Metanephros (tissue), 2 donors: ENCODE measurements around the gene RUNDC1. TPM values are rescaled to one million over a fixed set of nuclear protein-coding genes. Genes with fewer than 3 reads are reported as not detected.

Experiments
- small RNA-seq: library from RNA; depleted of rRNA; stranded (forward); fragments of <200 nt; gene quantifications from one replicate; pipeline ENCODE3, GENCODE V24; 2014; ENCODE audit warnings: low replicate concordance
- total RNA-seq: library from RNA; depleted of rRNA; stranded (reverse); fragments of >200 nt; gene quantifications from one replicate; pipeline ENCODE4 v1.2.3, GENCODE V29; 2014

The RUNDC1 gene
- total RNA-seq = 11.7 TPM

DNA sequence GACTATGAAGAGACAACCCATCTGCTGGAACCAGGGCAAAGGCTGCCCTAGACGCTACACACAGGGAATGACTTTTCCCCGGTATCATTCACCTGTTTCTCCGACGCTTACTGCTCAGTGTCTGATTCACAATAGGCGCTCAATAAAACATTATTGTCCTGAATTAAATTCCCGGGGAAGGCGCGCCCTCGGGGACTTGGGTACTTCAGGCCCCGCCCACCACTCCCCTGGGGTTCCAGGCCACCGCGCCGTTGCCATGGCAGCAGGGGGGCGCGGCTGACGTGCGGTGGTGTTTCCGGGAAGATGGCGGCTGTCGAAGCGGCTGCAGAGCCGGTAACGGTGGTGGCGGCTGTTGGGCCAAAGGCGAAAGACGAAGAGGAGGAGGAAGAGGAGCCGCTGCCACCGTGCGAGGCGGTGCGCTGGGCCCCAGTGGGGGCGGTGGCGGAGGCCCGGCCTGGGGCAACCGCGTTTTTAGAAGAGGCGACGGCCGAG is at the start of gene RUNDC1:
RUNDC1 (plus strand) TSS at position 292 of the 492 bp plus-strand sequence; CDS start at position 304, 12 bp downstream.

DNA sequence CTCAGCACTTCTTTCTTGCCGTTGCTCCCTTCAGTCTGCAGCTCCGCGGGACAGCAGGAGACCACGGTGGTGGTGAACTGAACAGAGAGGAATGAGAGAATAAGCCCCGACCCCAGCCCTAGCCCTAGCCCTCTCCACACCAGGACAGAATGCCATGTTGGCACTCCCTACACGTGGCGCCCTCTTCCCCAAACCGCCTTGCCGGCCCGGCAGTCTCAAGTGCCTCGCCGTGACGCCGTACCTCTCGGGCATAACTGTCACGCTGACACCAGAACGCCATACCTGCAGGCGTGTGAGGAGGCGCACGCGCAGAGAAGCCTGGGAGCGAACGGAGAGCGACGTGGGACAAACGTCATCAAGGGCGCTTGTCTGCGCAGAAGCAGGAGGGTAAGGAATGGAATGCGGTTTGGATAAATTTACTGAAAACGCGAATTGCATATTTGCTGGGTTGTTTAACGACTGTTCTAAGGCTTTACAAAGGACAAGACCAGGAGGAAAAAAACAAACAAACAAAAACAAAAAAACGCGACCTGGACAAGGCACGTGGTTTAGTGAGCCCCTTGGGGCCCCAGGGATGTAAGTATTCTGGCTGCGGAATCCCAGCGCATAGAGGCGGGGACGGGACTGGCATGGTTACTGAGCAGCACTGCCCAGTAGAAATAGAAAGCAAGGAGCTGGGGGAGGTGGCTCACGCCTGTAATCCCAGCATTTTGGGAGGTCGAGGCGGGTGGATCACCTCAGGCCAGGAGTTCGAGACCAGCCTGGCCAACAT is 16.0 kb upstream of the RUNDC1 start, which contains the start of gene AARSD1:
AARSD1 (minus strand) TSS at position 294 of the 772 bp plus-strand sequence; CDS start at position 280, 14 bp downstream.

DNA sequence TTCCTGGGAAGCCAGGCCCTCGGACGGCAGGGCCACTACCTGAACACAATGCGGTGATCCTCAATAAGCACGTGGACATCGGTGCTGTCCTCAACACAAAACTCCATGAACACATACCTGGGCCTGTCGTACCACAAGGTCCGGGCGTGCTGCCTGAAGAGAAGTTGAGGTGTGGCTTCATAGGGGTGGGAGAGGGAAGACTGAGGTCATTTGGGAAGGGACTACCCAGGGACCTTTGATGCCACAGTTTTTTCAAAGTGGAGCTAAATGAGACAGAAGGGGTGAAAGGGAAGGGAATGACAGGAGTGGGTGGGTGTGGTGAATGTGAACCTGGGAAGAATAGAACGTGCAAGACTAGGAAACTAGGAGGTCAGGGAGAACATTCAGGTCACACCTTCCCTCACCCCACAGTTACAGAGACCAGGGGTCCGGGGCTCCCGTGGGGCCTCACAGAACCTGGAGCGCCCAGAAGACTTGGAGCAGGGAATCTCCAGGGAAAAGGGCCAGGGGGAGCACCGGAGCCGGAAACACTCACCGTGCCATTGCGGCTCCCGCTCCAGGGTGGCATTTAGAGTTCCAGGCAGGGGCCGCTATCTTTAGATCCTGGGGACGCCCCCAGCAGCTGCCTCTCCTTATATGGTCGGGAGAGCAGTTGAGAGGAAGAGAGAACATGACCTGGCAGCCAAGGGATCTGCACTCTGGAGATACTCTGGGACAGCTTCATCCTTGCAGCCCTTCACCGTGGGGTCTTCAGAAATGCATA is 673 bp upstream of the RUNDC1 start, which contains the start of gene PTGES3L:
PTGES3L (minus strand) TSS at position 570 of the 763 bp plus-strand sequence; CDS start at position 543, 27 bp downstream.

DNA sequence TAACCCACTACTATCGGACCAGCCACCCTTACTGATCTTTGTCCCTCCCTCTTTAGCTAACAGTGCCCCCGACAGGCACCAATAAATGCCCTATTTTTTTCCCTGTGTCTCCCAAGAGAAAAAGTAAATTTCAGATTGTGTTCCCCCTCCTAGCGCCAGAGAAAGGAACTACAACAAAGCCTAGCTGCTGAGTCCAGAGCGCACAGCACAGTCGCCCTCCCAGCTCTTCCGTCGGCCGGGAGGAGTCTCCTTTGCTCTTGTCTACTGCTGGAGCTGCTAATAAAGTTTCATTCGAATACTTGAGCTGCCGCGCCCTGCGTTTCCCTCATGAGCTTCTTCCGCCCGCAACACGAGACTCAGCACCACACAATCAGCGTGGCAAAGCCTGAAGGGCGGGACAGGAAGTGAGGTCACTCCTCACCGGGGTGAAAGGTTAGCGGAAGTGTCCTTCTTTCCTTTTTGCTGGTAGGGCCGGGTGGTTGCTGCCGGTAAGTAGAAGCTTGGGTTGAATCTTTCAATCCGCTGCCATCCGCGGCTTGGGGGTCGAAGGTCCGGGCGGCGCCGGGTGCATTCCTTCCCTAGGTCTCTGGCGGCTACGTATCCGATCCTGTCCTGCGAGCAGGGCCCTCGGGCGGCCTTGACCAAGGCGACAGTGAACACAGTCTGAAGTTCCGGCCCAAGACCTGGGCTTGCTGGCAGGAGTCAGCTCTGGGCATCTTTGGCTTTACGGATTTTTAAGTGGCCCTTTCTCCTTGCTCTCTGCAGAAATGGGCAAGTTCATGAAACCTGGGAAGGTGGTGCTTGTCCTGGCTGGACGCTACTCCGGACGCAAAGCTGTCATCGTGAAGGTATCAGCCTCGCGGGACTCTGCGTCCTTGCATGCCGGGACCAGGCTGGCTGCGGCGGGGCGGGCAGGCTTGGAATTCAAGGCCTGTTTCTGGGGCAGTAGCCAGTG is 17.9 kb downstream of the RUNDC1 start, which contains the start of gene RPL27:
RPL27 (plus strand) TSS at position 436 of the 955 bp plus-strand sequence; CDS start at position 768, 332 bp downstream.

DNA sequence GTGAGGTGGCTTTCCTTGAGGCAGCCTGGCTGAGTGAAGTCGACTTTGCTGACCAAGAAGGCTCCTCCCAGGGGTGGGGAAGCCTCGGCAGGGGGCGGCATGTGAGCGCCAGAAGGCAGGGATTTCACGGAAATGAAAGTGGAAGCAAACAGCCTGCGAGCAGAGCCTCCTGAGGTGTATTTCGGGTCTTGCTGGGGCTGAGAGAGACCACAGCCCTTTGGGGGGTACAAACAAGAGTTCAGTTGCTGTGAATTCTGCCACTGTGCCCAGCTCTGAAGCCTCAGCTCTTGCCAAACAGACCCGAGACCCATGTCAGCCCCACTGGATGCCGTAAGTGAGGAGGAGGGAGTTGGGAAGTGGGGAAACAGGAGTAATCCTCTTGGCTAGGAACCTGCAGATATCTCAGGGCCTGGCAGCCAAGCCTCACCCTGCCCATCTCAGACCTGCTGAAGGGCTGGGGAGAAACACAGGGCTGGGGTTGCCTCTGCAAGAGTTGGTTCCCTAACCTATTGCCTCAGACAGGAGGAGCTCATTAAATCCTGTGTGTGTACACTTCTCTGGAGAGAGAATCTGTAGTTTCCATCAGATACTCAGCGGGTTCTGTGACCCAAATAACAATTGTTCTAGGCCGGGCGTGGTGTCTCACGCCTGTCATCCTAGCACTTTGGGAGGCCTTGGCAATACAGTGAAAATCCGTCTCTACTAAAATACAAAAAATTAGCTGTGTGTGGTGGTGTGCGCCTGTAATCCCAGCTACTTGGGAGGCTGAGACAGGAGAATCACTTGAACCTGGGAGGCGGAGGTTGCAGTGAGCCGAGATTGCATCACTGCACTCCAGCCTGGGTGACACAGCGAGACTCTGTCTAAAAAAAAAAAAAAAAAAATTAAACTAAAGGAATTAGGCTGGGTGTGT is 26.5 kb downstream of the RUNDC1 start, which contains the start of gene IFI35:
IFI35 (plus strand) TSS at position 146 of the 913 bp plus-strand sequence; CDS start at position 310, 164 bp downstream.

DNA sequence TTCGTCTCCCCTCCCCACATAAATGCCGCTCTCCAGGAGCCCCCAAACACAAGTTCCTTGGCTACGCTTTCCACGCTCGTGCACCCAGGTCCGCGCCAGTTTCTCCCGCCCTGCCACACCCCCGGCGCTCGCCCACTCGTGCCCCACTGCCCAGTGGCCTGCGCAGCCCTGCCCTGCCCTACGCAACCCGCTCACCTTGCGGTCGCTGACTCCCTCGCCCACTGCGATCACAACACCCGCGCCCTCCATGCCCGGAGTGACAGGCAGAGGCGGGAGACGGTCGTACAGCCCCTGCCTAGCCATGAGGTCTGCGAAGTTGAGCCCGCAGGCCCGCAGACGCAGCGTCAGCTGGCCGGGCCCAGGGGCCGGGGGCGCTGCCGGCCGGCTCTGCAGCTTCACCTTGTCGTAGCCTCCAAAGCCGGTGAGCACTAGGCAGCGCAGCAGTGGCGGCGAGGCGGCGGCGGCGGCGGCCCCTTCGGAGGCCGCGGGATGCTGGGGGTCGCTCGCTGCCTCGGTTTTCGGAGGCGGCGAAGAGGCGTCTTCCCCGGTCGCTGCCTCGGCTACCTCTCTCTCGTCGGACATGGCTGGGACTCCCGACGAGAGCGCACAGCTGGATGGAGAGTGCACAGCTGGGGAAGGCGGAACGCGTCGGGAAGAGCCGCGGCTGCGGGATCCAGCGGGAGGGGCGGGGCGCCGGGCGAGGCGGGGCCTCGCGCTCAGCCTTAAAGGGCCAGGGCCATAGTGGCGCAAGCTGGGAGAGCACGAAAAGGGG is 41.6 kb downstream of the RUNDC1 start, which contains the start of gene VAT1:
VAT1 (minus strand) TSS at position 645 of the 772 bp plus-strand sequence; CDS start at position 582, 63 bp downstream.

DNA sequence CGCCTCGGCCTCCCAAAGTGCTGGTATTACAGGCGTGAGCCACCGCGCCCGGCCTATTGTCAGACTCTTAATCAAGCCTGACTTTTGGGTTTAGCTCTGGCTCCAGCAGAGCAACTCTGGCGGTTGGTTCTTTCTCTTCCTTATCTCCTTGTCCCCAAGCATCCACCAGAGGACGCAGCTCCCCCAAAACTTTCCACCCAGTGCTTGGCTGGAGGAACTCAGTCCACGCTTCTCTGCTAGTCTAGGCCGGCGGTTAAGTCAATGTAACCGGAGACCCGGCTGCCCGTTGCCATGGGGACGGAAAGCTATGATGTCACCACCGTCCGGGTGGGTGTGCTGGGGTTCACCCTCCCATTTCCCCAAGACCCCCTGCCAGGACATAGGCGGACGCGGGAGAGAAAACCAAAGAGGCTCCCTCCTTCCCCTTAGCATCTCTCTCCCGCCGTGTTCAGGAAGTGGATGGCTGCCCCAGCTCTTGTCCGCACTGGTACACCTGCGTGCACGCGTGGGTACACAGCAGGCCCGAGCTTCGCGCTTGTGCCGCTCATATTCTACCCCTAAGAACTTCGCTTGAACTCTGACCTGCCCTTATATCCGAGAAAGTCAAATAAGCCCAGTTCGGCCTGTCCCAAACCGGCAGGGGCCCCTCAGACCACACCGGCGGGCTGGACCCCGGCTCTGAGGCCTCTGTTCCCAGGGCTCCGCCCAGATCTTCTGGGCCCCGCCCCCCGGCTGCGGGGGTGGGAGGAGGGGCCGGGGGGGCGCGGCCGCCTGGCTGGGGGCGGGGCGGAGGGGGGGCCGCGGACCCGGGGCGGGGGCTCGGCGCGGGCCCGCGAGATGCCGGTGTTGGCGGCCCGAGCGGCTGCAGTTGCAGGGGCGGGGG is 44.3 kb downstream of the RUNDC1 start, which contains the start of gene RND2:
RND2 (plus strand) TSS at position 825 of the 883 bp plus-strand sequence. CDS start 117 bp downstream, outside the sequence.

Small RNA genes within 50 kb of the gene (small RNA-seq; reads per million reads assigned to genes)
- 0.12 reads per million for gene AARSD1
- not detected for gene RF00561

Other genes with a start within 250 kb of the RUNDC1 start
- 32.3 TPM for gene EZH1, start 235.5 kb upstream of the RUNDC1 start, total RNA-seq
- 34.9 TPM for gene RAMP2, start 219.3 kb upstream of the RUNDC1 start, total RNA-seq
- gene VPS25, start 207.1 kb upstream of the RUNDC1 start, total RNA-seq = 65.6 TPM
- 11.4 TPM for gene WNK4, start 200.0 kb upstream of the RUNDC1 start, total RNA-seq
- 108 TPM for gene COA3, start 181.9 kb upstream of the RUNDC1 start, total RNA-seq
- gene CNTD1, start 181.7 kb upstream of the RUNDC1 start, total RNA-seq = 0.18 TPM
- 126 TPM for gene BECN1, start 156.3 kb upstream of the RUNDC1 start, total RNA-seq
- gene PSME3, start 147.2 kb upstream of the RUNDC1 start, total RNA-seq = 36.5 TPM
- gene AOC2, start 136.0 kb upstream of the RUNDC1 start, total RNA-seq = 1.6 TPM
- gene AOC3, start 129.4 kb upstream of the RUNDC1 start, total RNA-seq = 9.6 TPM
- 6.0 TPM for gene G6PC1, start 79.8 kb upstream of the RUNDC1 start, total RNA-seq
- 30.5 TPM for gene AARSD1, start 16.1 kb upstream of the RUNDC1 start, total RNA-seq
- gene PTGES3L, start 485 bp upstream of the RUNDC1 start, total RNA-seq = 5.8 TPM
- gene RPL27, start 17.9 kb downstream of the RUNDC1 start, total RNA-seq = 1,573 TPM
- 9.8 TPM for gene IFI35, start 26.2 kb downstream of the RUNDC1 start, total RNA-seq
- 61.9 TPM for gene VAT1, start 41.8 kb downstream of the RUNDC1 start, total RNA-seq
- gene RND2, start 44.7 kb downstream of the RUNDC1 start, total RNA-seq = 1.3 TPM
- 17.1 TPM for gene BRCA1, start 144.8 kb downstream of the RUNDC1 start, total RNA-seq
- gene NBR1, start 190.6 kb downstream of the RUNDC1 start, total RNA-seq = 99.5 TPM
- 18.2 TPM for gene TMEM106A, start 231.3 kb downstream of the RUNDC1 start, total RNA-seq
- gene CCDC200, start 248.1 kb downstream of the RUNDC1 start, total RNA-seq = not detected